Left ventricle myocardium inferior (tissue), 1 donor: Measurements from ENCODE around the gene RPL32. TPM values are rescaled to one million over a fixed set of nuclear protein-coding genes. Genes with fewer than 3 reads are reported as not detected.

Source experiments
- DNase-seq: peaks from one replicate; pipeline ENCODE4 v3.0.0-alpha.2; 2020
- H3K27ac ChIP-seq: fragments of 200-600 bp; replicated peaks from 2 replicates; pipeline ENCODE4 v1.8.0; 2021
- H3K27me3 ChIP-seq: fragments of 200-600 bp; 2 replicates; pipeline ENCODE4 v1.8.0; 2021; ENCODE audit warnings: low read depth
- H3K36me3 ChIP-seq: fragments of 200-600 bp; 2 replicates; pipeline ENCODE4 v1.8.0; 2021
- H3K4me1 ChIP-seq: fragments of 200-600 bp; 2 replicates; pipeline ENCODE4 v1.8.0; 2021
- H3K4me3 ChIP-seq: fragments of 200-600 bp; 2 replicates; pipeline ENCODE4 v1.8.0; 2021; ENCODE audit warnings: mild to moderate bottlenecking, moderate library complexity
- H3K9me3 ChIP-seq: fragments of 200-600 bp; replicated peaks from 2 replicates; pipeline ENCODE4 v1.8.0; 2021
- intact Hi-C: fragments of 100-400 bp; cut with micrococcal nuclease; formaldehyde crosslinking; loops from one replicate; pipeline ENCODE4 v1.11.0; 2022
- total RNA-seq: library from RNA; stranded (reverse); fragmentation: NEBNext Ultra II Directional; extraction: Animal tissue kit (Norgen Biotek cat#: 25700); gene quantifications from one replicate; pipeline ENCODE4 v1.2.1, GENCODE V29; 2021
- TF ChIP-seq, protein P1 (sequence below): fragments of 200-600 bp; IDR thresholded peaks from 2 replicates; pipeline ENCODE4 v1.8.0; 2021; ENCODE audit warnings: antibody characterized with exemption, mild to moderate bottlenecking, borderline replicate concordance
- donor health status: DM: no; HTN: yes; CAD: no; lungs with severe emphysema.

RPL32 gene
- total RNA-seq, 1 donor from 2014 or later = 880 TPM

- Histone ChIP-seq H3K27ac (no peak overlapping the region), H3K4me3 (no peak overlapping the region), H3K36me3 (no peaks in the 10 kb centered on the region), H3K9me3 (no peaks in the 10 kb centered on the region), H3K4me1 (peaks cover 12% of the 10 kb centered on the region), H3K27me3 (peaks cover 14% of the 10 kb centered on the region)
- no peak for DNase-seq
- TF ChIP-seq, protein P1, sequence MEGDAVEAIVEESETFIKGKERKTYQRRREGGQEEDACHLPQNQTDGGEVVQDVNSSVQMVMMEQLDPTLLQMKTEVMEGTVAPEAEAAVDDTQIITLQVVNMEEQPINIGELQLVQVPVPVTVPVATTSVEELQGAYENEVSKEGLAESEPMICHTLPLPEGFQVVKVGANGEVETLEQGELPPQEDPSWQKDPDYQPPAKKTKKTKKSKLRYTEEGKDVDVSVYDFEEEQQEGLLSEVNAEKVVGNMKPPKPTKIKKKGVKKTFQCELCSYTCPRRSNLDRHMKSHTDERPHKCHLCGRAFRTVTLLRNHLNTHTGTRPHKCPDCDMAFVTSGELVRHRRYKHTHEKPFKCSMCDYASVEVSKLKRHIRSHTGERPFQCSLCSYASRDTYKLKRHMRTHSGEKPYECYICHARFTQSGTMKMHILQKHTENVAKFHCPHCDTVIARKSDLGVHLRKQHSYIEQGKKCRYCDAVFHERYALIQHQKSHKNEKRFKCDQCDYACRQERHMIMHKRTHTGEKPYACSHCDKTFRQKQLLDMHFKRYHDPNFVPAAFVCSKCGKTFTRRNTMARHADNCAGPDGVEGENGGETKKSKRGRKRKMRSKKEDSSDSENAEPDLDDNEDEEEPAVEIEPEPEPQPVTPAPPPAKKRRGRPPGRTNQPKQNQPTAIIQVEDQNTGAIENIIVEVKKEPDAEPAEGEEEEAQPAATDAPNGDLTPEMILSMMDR = no peak
- intact Hi-C loops = no loop called here
Observed at GRCh38 chr3:12878141-12878574, 36.8 kb upstream of the RPL32 start.

DNA sequence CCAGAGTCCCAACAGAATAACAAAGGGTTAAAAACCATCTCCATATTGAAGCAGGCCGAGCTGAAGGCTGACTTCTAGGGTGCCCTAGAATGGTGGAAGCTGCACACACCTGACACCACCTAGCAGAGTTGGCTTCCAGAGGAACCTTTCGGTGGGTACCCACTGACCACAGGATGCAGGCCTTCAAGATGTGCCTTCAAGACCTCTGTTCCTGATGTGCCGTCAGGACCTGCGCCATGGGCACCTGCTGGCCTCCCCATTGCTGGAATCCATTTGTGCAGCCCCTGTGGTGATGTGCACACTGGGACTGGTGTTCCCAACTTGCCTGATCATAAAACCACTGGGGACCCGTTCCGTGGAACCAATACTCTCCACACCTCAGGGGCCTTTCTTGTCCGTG lies 35.7 kb upstream of the RPL32 start:
- Histone ChIP-seq H3K9me3 (no peaks in the 10 kb centered on the region), H3K27ac (no peak overlapping the region), H3K36me3 (no peaks in the 10 kb centered on the region), H3K4me1 (peaks cover 12% of the 10 kb centered on the region), H3K27me3 (peaks cover 14% of the 10 kb centered on the region), H3K4me3 (no peak overlapping the region)
- TF ChIP-seq, protein P1 = no peak
- intact Hi-C loops = no loop called here
- no peak for DNase-seq

DNA sequence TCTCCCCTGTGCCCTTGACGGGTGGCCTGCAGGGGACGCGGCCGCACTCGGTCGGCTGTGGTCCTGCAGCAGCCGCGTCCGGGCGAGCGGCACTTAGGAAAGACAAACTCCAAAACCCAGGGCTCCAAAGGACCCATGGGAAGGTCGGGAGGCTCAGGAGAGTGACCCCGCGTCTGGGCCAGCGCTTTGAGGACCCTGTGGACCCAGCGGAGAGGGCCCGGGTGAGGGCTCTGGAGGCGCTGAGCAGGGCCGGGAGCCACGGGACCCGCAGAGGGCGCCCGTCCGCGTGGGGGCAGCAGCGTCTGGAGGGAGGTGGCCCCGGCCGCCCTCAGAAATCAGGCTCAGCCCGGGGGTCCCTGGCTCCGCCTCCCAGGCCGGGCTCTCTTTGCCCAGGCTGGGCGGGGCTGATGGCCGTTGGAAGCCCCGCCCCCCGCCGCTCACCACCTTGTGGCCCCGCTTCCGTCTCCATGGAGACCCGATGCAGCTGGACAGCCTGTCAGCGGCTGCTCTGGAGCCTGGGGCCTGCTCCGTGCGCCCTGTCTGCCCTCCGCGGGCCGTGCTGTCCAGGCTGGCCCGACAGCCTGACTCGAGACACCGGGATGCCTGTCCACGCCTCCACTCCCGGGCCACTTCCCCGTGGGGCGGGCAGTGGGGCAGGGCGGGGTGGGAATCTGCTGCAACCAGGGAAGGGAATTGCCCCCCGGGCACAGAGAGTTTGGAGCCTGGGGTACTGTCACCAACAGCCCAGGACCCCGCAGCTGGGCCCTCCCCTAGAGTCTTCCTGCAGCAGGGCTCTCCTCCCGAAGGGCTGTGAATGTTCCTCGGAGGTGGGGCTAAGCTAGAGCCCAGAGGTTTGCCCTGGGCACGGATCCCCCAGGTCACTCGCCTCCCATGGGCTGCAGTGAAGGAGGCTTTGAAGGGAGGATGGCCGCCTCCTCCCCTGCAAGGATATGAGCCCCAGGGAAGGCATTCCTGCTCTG lies 34.8 kb upstream of the RPL32 start:
- H3K36me3 ChIP-seq = no peaks in the 10 kb centered on the region
- TF ChIP-seq, protein P1 = peak; percentile 49
- H3K27ac ChIP-seq = no peak overlapping the region
- peak overlapping the region; percentile 59 for H3K4me3 ChIP-seq
- H3K9me3 ChIP-seq = no peaks in the 10 kb centered on the region
- intact Hi-C loops = no loop called here
- peaks cover 12% of the 10 kb centered on the region for H3K4me1 ChIP-seq
- peak; percentile 45 for DNase-seq
- peaks cover 14% of the 10 kb centered on the region for H3K27me3 ChIP-seq

- no peak for DNase-seq
- intact Hi-C loops = no loop called here
Observed at GRCh38 chr3:12871404-12871983, 30.1 kb upstream of the RPL32 start.

GRCh38 chr3:12870942-12871341 lies 29.6 kb upstream of the RPL32 start:
- Histone ChIP-seq H3K4me3 (no peak overlapping the region), H3K27me3 (peaks cover 23% of the 10 kb centered on the region), H3K27ac (no peak overlapping the region), H3K36me3 (no peaks in the 10 kb centered on the region), H3K4me1 (peaks cover 16% of the 10 kb centered on the region), H3K9me3 (no peaks in the 10 kb centered on the region)
- intact Hi-C loops = no loop called here
- DNase-seq = peak; percentile 36
- TF ChIP-seq, protein P1 = no peak

More at GRCh38 chr3:12871404-12871983, 30.1 kb upstream of the RPL32 start:
- Histone ChIP-seq H3K27me3 (peaks cover 28% of the 10 kb centered on the region), H3K4me1 (peaks cover 21% of the 10 kb centered on the region), H3K27ac (no peak overlapping the region), H3K36me3 (no peaks in the 10 kb centered on the region), H3K4me3 (no peak overlapping the region), H3K9me3 (no peaks in the 10 kb centered on the region)
- TF ChIP-seq, protein P1 = no peak
